Osteocyte (in vitro differentiated cells): ENCODE data around the gene TSPAN18. TPM values are rescaled to one million over a fixed set of nuclear protein-coding genes. Genes with fewer than 3 reads are reported as not detected.

Source experiments
- DNase-seq: peaks from one replicate; pipeline ENCODE4 v3.0.0; 2021; ENCODE audit warnings: mixed read lengths; ENCODE audit not compliant: unreplicated experiment; ENCODE audit errors: extremely low spot score
- H3K27ac Mint-ChIP-seq: one replicate; pipeline ENCODE4 v1.8.0; 2021; ENCODE audit warnings: mild to moderate bottlenecking, mixed read lengths; ENCODE audit not compliant: unreplicated experiment
- H3K27me3 Mint-ChIP-seq: one replicate; pipeline ENCODE4 v1.8.0; 2021; ENCODE audit warnings: mixed read lengths; ENCODE audit not compliant: unreplicated experiment
- H3K36me3 Mint-ChIP-seq: one replicate; pipeline ENCODE4 v1.8.0; 2021; ENCODE audit warnings: mixed read lengths; ENCODE audit not compliant: unreplicated experiment
- H3K4me1 Mint-ChIP-seq: one replicate; pipeline ENCODE4 v1.8.0; 2021; ENCODE audit warnings: mixed read lengths; ENCODE audit not compliant: unreplicated experiment
- H3K4me3 Mint-ChIP-seq: one replicate; pipeline ENCODE4 v1.8.0; 2021; ENCODE audit warnings: mild to moderate bottlenecking, moderate library complexity, mixed read lengths; ENCODE audit not compliant: unreplicated experiment
- H3K9me3 Mint-ChIP-seq: one replicate; pipeline ENCODE4 v1.8.0; 2021; ENCODE audit warnings: mixed read lengths; ENCODE audit not compliant: unreplicated experiment
- total RNA-seq: library from RNA; stranded (reverse); gene quantifications from 2 replicates; pipeline ENCODE4 v1.2.1, GENCODE V29; 2021
- TF ChIP-seq, protein P1 (sequence below): fragments of 200-600 bp; sonication (generic); IDR thresholded peaks from 2 replicates; pipeline ENCODE4 v1.5.0; 2021; ENCODE audit warnings: antibody characterized with exemption, mild to moderate bottlenecking, moderate library complexity

The TSPAN18 gene
- total RNA-seq, 1 donor from 2014 or later: 13.4 TPM

DNA sequence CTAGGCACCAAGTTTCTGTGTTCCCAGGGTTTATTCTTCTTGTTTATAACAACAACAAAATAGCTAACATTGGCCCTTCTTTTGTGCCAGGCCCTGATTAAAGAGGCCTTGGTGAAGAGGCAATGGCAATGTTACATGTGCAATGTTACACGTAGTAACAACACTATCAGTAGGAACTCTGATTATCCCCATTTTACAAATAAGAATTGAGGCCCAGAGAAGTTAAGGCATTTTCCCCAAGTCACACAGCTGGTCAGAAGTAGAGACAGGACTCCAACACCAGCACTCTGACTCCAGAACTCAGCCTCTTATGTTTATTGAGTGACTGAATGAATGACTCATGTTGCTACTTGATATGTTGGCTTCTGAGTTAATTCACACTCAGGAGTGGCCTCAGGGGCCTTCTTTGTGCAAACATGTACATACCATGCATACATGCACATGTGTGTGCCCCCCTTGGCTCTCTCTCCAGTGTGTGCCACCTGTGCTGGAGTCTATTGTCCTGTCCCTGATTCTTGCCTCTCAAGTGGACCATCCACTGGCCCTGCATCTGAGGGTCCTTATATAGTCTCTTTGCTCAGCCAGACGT, 125.5 kb downstream of the TSPAN18 start:
- Mint-ChIP-seq H3K9me3 (peaks cover 3% of the 10 kb centered on the region), H3K36me3 (peaks cover 2% of the 10 kb centered on the region), H3K27ac (no peak overlapping the region), H3K4me1 (peaks cover 17% of the 10 kb centered on the region), H3K27me3 (peaks cover 2% of the 10 kb centered on the region), H3K4me3 (no peak overlapping the region)
- DNase-seq: no peak
- TF ChIP-seq, protein P1, sequence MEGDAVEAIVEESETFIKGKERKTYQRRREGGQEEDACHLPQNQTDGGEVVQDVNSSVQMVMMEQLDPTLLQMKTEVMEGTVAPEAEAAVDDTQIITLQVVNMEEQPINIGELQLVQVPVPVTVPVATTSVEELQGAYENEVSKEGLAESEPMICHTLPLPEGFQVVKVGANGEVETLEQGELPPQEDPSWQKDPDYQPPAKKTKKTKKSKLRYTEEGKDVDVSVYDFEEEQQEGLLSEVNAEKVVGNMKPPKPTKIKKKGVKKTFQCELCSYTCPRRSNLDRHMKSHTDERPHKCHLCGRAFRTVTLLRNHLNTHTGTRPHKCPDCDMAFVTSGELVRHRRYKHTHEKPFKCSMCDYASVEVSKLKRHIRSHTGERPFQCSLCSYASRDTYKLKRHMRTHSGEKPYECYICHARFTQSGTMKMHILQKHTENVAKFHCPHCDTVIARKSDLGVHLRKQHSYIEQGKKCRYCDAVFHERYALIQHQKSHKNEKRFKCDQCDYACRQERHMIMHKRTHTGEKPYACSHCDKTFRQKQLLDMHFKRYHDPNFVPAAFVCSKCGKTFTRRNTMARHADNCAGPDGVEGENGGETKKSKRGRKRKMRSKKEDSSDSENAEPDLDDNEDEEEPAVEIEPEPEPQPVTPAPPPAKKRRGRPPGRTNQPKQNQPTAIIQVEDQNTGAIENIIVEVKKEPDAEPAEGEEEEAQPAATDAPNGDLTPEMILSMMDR: no peak

DNA sequence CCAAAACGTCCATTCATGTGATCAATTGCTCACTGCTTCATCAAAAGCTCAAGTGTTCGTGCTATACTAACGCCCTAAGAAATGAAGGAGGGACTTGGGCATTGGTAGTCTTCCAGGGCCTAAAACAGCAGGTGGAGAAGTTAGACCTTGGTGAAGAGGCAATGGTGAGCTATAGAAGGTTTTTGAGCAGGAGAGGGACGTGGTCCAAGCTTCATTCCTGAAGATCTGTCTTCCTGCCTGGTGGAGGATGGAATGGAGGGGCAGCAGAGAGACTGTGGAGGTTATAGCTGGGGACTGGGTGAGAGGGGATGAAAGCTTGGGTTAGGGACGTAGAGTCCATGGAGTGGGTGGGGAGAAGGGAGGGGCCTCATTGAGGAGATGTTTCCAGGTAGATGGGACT, 126.2 kb downstream of the TSPAN18 start:
- H3K36me3 Mint-ChIP-seq: no peaks in the 10 kb centered on the region
- DNase-seq: no peak
- H3K4me1 Mint-ChIP-seq: peaks cover 17% of the 10 kb centered on the region
- H3K27me3 Mint-ChIP-seq: peaks cover 2% of the 10 kb centered on the region
- no peak overlapping the region for H3K4me3 Mint-ChIP-seq
- H3K27ac Mint-ChIP-seq: no peak overlapping the region
- no peaks in the 10 kb centered on the region for H3K9me3 Mint-ChIP-seq
- TF ChIP-seq, protein P1: no peak

DNA sequence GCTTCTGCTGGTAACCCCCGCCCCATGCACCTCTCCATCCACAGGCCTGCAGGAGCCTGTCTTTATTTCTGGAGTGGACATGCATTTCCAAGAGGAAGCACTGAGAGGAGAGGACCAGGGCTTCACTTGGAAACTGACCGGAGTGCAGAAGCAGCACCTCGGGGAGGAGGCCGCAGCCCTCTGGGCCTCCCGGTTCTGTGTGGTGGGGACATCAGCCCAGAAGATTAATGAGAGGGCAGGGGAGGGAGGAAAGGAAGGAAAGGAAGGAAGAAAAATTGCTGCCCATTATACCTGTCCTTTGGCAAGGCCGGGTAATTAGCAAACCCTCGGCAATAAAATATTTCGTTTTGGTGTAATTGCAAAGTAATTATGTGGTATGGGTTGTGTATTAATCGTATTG, 126.9 kb downstream of the TSPAN18 start:
- Mint-ChIP-seq H3K36me3 (no peaks in the 10 kb centered on the region), H3K27me3 (peaks cover 2% of the 10 kb centered on the region), H3K9me3 (no peaks in the 10 kb centered on the region), H3K4me3 (no peak overlapping the region), H3K4me1 (peaks cover 17% of the 10 kb centered on the region), H3K27ac (no peak overlapping the region)
- TF ChIP-seq, protein P1: no peak
- DNase-seq: no peak

DNA sequence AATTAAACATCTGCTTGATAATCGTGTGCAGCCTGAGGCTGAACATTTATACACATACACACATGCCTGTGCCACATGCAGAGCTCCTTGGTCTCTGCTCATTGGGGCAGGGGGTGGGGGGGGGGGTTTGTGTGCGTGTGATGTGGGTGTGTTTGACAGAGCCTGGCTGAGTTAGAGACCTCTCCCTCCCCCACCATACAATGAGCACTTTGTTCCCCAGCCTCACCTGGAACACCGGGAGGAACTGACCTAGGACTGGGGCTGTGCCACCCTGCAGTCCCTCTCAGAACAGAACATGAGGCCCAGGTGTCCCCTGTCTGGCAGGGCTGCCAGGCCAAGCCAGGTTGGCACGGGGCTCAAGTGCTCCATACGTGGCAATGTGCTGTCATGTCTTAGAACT, 127.3 kb downstream of the TSPAN18 start:
- Mint-ChIP-seq H3K4me1 (peaks cover 17% of the 10 kb centered on the region), H3K9me3 (no peaks in the 10 kb centered on the region), H3K36me3 (no peaks in the 10 kb centered on the region), H3K4me3 (no peak overlapping the region), H3K27me3 (peaks cover 2% of the 10 kb centered on the region), H3K27ac (no peak overlapping the region)
- TF ChIP-seq, protein P1: no peak
- DNase-seq: no peak

DNA sequence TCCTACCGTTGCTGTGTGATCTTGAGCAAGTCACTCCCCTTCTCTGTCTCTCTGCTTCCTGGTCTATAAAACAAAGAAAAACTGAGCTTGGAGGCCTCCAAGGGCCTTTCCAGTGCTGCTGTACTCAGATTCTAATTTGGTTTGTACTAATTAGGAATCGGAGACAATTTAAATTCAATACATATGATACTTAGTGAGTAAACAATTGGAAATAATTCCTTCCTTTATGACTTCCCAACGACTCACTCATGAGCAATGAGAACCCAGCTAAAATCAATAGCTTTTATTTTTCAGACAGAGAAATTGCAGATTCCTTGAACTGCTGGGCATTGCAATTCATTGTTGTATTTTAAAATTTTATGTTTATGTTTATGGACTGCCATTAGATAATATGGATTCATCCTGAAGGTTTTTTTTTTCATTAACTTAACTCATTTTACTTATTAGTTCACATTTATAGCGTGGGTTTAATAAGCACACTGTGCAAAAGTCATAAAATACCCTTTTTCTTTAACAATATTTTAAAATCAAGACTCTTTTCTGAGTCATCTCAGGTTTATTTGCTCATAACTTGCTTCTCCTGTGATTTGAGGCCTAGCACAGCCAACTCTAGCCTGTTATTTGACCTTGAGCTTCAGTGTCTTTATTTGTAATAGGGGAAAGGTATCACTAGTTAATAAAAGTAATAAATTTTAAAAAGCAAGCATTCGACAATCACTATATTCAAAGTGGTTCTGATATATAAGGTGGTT, 128.2 kb downstream of the TSPAN18 start:
- TF ChIP-seq, protein P1: no peak
- H3K9me3 Mint-ChIP-seq: no peaks in the 10 kb centered on the region
- no peak overlapping the region for H3K4me3 Mint-ChIP-seq
- H3K27ac Mint-ChIP-seq: no peak overlapping the region
- peaks cover 2% of the 10 kb centered on the region for H3K27me3 Mint-ChIP-seq
- no peaks in the 10 kb centered on the region for H3K36me3 Mint-ChIP-seq
- peaks cover 16% of the 10 kb centered on the region for H3K4me1 Mint-ChIP-seq
- DNase-seq: no peak
